Midbrain (tissue), 1 donor: Measurements from ENCODE around the gene MYO18A.
A peak's percentile ranks its signal among the peaks of the same experiment; 100 is the strongest.

Experiments
- DNase-seq: peaks from one replicate; lab custom pipeline; 2025; lab: John Stamatoyannopoulos, UW

The MYO18A gene

GRCh38 chr17:29077320-29077719 is 102.9 kb downstream of the MYO18A start:
- no peak for DNase-seq

GRCh38 chr17:29076722-29077121 is 103.5 kb downstream of the MYO18A start:
- DNase-seq, result peak; percentile 72

GRCh38 chr17:29076087-29076486 is 104.1 kb downstream of the MYO18A start:
- no peak for DNase-seq

- DNase-seq, result no peak
Measured at GRCh38 chr17:29074488-29074887, 105.7 kb downstream of the MYO18A start.

GRCh38 chr17:29073520-29073919 is 106.7 kb downstream of the MYO18A start:
- DNase-seq, result no peak

GRCh38 chr17:29073045-29073444 is 107.2 kb downstream of the MYO18A start:
- DNase-seq, result no peak

- no peak for DNase-seq
Measured at GRCh38 chr17:29071303-29071702, 108.9 kb downstream of the MYO18A start.

GRCh38 chr17:29070781-29071180 is 109.4 kb downstream of the MYO18A start:
- no peak for DNase-seq

- DNase-seq, result no peak
Measured at GRCh38 chr17:29070308-29070707, 109.9 kb downstream of the MYO18A start.

- DNase-seq, result no peak
Measured at GRCh38 chr17:29069526-29070041, 110.6 kb downstream of the MYO18A start.

- DNase-seq, result no peak
Measured at GRCh38 chr17:29068818-29069217, 111.4 kb downstream of the MYO18A start.

- DNase-seq, result no peak
Measured at GRCh38 chr17:29066606-29067005, 113.6 kb downstream of the MYO18A start.

- no peak for DNase-seq
Measured at GRCh38 chr17:29066047-29066446, 114.2 kb downstream of the MYO18A start.

- DNase-seq, result no peak
Measured at GRCh38 chr17:29063992-29064391, 116.2 kb downstream of the MYO18A start.

GRCh38 chr17:29062215-29062614 is 118.0 kb downstream of the MYO18A start:
- DNase-seq, result no peak

GRCh38 chr17:29061036-29061435 is 119.2 kb downstream of the MYO18A start:
- DNase-seq, result peak; percentile 29

- DNase-seq, result no peak
Measured at GRCh38 chr17:29060475-29060874, 119.7 kb downstream of the MYO18A start.

- no peak for DNase-seq
Measured at GRCh38 chr17:29059281-29059680, 120.9 kb downstream of the MYO18A start.

GRCh38 chr17:29058391-29058790 is 121.8 kb downstream of the MYO18A start:
- DNase-seq, result no peak

GRCh38 chr17:29057361-29057760 is 122.8 kb downstream of the MYO18A start:
- DNase-seq, result no peak

- DNase-seq, result no peak
Measured at GRCh38 chr17:29054835-29055234, 125.4 kb downstream of the MYO18A start.

- DNase-seq, result no peak
Measured at GRCh38 chr17:29051731-29052130, 128.5 kb downstream of the MYO18A start.

GRCh38 chr17:29051194-29051593 is 129.0 kb downstream of the MYO18A start:
- no peak for DNase-seq

- no peak for DNase-seq
Measured at GRCh38 chr17:29050176-29050575, 130.0 kb downstream of the MYO18A start.
